ENCODE results near the gene LHFPL3.

- no peak for TF ChIP-seq CTCF (conservative IDR thresholded peaks at IDR 0.05; ENCODE audit: low read length)
- TF ChIP-seq EZH2phosphoT487 (IDR thresholded peaks at IDR 0.05; ENCODE audit: borderline replicate concordance, low read depth, low read length), result no peak
These were observed 621.6 kb downstream of the LHFPL3 start for GRCh38 chr7:104950006-104950405.

Measured in OCI-LY7 (cell line).